HG03064 (cell line): ENCODE data around the gene KLF16.

Experiments used
- ATAC-seq: cut with Tn5 transposase; IDR thresholded peaks from one replicate; pipeline ENCODE4 v1.9.1; 2021; ENCODE audit warnings: low read depth; ENCODE audit not compliant: unreplicated experiment

The KLF16 gene

DNA sequence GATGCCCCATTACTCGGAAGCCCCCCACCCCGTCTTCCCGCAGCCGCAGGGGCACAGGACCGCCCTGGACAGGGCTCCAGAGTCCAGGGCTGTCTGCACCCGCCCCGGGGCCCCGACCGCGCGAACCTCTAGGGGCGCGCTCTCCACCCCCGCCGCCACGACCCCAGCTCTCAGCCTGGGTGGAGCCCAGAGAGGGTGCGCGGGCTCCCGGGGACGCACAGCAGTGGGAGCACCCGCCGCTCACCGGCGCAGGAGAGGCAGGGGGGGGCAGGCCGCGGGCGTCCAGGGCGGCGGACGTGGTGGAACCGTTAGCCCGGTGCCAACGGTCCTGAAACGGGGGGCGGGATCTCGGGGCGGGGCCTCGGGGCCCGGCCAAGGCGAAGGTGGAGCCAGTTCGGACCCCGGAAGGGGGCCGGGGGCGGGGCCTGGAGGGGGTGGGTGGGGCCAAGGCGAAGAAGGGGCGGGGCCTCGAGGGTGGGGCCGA lies 51.4 kb downstream of the KLF16 start, which contains the start of gene ATP8B3:
Gene ATP8B3 (minus strand): TSS at position 335 of the 484 bp plus-strand sequence. CDS start 540 bp downstream, outside the sequence.
- peak; percentile 2 for ATAC-seq

DNA sequence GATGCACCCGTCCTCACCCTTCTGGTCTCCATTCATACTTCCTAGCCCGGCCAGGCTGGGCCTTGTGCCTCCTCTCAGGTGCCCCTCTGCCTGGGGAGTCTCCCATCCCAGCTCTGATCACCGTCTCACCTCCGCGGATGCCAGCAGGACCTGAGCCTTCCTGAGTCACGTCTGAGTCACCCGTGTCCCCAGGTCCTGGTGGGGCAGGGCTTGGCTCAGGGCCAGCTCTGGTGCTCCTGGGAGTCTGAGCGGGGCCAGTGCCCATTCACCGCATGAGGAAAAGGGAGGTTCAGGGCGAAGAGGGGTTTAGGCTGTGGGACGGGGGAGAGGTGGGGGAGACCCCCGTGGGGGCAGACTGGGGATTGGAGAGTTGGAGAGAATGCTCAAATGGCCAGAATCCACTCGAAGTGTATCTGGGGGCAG lies 51.9 kb downstream of the KLF16 start:
- ATAC-seq, result no peak

DNA sequence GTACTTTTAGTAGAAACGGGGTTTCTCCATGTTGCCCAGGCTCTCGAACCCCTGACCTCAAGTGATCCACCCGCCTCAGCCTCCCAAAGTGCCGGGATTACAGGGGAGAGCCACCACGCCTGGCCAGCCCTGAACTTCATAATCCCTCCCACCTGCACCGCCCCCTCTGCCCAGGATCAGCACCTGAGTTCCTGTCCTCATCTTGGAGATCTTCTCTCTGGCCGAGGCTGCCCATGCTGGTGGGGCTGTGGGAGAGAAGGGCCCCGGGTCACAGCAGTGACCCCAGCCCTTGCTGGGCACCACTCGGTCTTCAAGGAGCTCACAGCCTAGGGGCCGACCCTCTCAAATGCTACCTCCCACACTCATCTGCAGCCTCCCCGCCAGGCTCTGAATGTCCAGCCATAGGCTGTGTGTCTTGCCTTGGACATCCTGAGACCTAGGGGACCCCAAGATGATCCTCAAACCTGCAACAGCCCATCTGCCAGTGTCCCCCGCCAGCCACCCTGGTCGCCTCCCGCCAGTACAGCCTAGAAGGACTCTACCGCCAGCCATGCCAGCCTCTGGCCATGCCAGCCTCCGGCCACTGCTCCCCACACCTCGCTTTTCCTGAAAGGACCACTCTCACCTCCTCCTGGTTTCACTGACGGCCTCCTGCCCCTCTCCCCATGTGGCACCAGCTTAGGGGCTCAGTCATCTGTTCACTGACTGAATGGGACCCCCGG lies 52.8 kb downstream of the KLF16 start:
- no peak for ATAC-seq

DNA sequence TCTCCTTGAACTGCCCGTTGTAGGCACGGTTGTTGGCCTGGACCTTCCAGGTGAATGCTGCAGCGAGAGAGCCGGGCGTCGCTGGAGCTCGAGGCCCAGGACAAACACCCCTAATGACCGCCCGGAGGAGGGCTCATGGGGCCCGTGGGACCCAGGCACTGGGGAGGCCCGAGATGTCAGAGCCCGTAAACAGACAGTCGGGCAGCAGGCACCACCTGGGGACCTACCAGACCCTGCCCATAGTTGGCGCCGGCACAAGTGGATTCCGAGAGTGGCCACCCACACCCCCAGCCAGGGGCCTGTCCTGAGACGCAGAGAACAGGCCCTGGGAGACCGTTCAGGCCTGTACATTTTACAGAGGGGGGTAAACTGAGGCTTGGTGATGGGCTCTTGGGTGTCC lies 53.7 kb downstream of the KLF16 start:
- ATAC-seq, result no peak

DNA sequence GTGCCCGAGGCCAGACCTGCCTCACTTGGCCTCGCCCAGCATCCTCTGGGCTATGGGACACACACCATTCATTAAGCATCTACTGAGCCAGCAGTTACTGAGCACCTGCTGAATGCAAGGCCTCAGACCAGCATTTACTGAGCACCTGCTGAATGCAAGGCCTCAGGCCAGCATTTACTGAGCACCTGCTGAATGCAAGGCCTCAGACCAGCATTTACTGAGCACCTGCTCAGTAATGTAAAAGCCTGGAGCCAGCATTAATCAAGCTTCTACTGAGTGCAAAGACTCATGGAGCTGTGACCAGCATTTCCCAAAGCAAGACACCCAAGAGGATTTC lies 55.0 kb downstream of the KLF16 start:
- ATAC-seq, result no peak

DNA sequence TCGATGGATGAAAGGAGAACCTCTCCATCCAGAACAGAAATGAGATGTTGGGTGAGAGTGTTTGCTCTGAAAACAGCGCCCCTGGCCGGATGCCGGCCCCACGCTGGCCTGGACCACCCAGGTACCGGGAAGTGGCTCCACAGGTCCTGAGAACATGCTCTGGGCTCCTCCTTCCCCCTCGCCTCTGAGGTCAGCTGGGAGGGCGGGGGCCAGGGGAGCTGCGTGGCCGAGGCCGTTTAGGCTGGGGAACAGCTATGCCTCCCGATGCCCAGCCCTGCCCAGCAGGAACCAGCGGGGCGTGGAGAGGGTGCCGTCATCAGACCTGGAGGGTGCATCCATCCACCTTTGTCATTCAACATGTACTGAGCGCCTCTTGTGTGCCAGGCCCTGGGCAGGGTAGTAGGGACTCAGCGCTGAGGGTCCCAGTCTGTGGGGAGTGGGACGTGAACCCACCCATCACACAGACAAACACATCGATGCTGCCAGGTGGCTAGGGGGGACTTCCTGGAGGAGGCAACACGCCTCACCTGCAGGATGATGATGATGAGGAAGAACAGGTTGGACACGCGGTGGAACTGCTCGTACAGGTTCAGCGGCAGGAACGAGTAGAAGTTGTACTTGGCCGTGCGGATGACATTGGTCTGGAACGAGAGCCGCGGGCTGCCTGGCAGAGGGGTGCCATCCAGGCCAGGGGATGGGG lies 55.5 kb downstream of the KLF16 start:
- no peak for ATAC-seq

DNA sequence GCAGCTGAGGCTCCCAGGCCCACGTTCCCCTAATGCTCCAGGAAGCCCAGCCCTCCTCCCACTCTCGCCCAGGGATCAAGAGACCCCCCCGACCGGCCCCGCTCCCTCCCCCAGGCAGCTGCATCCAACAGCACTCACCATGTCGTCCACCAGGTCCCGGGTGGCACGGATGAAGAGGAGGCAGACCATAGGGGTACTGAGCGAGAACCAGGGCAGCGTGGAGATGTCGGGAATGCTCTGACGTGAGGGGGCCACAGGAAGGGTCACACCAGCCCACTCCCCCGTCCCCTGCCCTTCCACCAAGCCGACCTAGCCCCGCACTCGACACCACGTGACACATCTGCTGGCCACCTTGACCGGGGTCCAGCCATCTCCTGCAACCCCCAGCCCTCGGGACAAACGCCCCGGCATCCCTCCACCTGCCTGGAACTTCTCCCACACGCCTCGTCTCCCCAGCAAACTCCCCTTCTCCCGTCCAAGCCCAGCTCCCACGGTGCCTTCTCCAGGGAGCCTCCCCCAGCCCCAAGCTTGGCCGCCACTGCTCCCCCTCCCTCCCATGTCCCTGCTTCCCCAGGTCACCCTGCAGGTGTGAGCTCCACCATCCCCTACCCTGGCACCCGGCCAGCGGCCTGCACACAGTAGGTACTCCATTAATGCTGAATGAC lies 56.2 kb downstream of the KLF16 start:
- ATAC-seq, result no peak

DNA sequence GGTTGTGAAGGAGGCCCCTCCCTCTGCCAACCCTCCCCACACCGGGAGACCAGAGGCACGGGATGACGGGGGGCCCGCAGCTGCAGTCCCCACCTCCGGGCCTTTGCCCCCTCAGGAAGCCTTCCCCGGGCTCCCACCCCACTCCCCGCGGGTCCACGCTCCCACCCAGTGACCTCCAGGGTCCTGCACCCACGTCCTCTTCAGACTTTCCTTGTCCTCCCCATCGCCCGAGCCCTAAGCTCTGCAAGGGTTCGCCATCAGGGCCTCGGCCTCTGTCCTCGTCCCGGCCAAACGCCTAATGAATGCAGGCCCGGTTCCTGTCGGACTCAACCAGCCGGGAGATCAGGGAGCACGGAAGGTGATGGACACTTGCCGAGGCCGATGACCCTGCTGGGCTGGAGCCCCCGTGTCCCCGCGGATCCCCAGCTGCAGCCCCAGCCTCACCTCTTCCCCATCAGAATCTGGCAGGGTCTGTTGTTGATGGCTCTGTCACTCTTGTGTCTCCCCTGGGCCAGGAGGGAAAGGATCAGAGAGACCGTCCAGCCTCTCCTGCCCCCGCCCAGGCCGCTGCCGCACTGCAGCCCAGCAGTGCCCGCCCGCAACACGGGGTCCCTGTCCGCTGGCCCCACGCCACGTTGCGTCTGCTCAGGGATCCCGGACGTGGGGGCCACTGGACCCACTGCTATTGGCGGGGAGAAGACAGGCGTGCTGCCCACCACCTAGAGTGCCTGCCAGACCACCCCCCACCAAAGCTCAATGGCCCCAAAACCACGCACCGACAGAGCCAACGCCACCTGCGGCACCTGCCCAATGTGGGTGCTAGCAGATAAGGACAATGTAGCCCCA lies 57.0 kb downstream of the KLF16 start:
- ATAC-seq, result no peak

DNA sequence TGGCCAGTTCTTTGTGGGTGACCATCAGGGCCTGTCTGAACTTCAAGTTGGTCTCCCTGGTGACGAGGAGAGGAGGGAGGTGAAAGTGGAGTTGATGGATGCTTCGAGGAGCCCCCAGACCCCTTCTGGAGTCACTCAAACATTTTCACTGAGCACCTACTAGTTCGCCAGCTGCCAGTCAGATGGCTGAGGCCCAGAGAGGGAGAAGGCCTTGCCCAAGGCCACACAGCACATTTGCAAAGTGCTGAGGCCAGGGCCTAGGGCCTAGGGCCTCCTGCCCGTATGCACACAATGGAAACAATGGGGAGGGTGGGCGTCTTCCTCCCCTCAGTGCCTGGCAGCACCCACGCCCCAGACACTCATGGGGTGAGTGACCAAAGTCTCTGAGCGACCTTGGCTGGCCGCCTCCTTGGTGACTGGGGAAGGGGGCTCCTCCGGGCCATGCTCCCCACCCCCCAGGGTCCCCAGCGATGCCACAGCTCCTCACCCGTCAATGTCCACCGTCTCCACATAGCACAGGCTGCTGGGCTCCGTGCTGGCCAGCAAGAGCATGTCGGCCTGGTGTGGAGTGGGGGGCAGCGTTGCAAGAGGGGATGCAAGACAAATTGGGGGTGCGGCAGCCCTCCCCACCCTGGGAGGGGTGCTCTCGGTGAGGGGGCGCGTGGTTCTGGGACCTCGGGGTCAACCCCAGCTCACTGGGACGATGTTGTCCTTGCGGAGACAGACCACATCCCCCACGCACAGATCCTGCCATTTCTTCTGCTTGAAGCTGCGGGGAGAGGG lies 57.8 kb downstream of the KLF16 start:
- no peak for ATAC-seq

DNA sequence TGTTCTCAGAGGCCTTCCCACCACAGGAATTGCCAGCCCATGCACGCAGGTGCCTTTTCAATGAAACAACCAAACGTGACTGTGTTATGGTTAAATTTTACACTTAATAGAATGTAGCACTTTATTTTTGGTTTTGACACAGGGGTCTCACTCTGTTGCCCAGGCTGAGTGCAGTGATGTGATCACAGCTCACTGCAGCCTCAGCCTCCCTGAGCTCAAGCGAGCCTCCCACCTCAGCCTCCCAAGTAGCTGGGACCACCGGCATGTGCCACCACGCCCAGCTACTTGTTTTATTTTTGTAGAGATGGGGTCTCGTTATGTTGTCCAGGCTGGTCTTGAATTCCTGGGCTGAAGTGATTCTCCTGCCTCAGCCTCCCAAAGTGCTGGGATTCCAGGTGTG lies 58.5 kb downstream of the KLF16 start:
- no peak for ATAC-seq
